IMR-90 (cell line): Measurements from ENCODE around the gene CEBPG.

Source experiments
- CEBPB ChIP-seq: IDR thresholded peaks from 2 replicates; pipeline ENCODE4 v1.6.1; 2012; ENCODE audit warnings: low read depth, low read length, improper control_type of control experiment
- CHD1 ChIP-seq: IDR thresholded peaks from 2 replicates; pipeline ENCODE4 v1.6.1; 2012; ENCODE audit warnings: low read depth, low read length, improper control_type of control experiment
- CTCF ChIP-seq: conservative IDR thresholded peaks from 2 replicates; pipeline ENCODE4 v1.5.1; 2012; ENCODE audit warnings: mild to moderate bottlenecking, low read depth, low read length, improper control_type of control experiment
- POLR2A ChIP-seq: IDR thresholded peaks from 2 replicates; pipeline ENCODE4 v1.6.1; 2012; ENCODE audit warnings: mild to moderate bottlenecking, low read depth, low read length
- SMC3 ChIP-seq: fragments of 150-350 bp; IDR thresholded peaks from 2 replicates; pipeline ENCODE4 v1.6.1; 2016; ENCODE audit warnings: low read depth, mild to moderate bottlenecking, antibody characterized with exemption, low read length, moderate library complexity

DNA sequence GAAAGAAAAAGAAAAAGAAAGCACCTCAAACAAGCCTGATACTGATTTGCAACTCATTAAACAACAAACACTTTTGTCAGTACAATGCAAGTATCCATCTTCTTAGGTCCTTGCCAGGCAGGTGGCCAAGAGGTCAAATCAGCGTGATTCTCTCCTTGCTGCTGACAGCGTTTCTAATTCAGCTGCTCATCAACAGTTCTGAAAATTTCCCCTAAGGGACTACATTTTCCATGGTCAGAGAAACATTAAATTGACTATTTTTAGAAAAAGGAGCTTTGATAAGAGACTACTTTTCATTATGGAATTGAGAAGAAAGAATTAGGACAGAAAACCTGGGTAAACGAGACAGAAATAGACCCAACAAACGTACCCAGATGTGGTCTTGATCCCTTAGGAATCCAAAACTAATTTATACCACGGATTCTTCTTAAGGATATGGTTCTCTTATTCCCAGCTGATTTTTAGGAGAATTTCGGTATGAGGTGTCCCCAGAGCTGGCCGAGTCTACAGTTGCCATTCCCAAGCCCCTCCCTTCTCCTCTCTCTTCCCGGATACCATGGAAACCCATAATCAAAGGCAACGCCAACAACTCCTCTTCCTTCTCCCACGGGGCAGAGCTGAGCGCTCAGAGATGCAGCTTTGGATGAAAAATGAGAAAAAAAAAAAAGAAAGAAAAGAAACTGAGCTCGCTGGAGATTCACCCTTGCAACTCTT, 29.5 kb upstream of the CEBPG start:
- no peak for TF ChIP-seq CTCF
- TF ChIP-seq CEBPB, result no peak
- TF ChIP-seq POLR2A, result no peak
- TF ChIP-seq CHD1, result no peak
- TF ChIP-seq SMC3, result no peak
